ENCODE measurements around the gene FAM81A.

DNA sequence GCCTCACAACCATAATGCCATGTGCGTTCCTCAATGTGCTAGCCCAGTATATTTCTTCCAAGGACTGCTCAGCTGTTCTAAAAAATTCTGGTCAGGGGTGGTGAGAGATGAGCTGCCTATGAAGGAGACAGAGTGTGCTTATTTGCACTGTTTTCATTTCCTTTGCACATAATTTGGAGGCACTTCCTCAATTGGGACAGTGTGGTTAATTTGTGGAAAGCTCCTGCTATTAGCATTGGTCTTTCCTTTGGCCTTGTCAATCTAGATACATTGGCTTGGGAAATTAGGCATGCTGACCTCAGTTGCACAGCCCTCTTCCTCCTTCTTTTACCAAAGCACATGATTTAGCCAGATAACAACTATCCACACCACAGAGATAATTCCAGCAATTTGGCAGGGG lies 9.4 kb downstream of the FAM81A start:
- TF ChIP-seq FOSL2 (IDR thresholded peaks at IDR 0.05) (no peak), FOSL2 (CRISPR knock-in tag; IDR thresholded peaks at IDR 0.05) (no peak)
- TF ChIP-seq, protein P1, sequence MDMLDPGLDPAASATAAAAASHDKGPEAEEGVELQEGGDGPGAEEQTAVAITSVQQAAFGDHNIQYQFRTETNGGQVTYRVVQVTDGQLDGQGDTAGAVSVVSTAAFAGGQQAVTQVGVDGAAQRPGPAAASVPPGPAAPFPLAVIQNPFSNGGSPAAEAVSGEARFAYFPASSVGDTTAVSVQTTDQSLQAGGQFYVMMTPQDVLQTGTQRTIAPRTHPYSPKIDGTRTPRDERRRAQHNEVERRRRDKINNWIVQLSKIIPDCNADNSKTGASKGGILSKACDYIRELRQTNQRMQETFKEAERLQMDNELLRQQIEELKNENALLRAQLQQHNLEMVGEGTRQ (IDR thresholded peaks at IDR 0.05) = no peak
- TF ChIP-seq, protein P2, sequence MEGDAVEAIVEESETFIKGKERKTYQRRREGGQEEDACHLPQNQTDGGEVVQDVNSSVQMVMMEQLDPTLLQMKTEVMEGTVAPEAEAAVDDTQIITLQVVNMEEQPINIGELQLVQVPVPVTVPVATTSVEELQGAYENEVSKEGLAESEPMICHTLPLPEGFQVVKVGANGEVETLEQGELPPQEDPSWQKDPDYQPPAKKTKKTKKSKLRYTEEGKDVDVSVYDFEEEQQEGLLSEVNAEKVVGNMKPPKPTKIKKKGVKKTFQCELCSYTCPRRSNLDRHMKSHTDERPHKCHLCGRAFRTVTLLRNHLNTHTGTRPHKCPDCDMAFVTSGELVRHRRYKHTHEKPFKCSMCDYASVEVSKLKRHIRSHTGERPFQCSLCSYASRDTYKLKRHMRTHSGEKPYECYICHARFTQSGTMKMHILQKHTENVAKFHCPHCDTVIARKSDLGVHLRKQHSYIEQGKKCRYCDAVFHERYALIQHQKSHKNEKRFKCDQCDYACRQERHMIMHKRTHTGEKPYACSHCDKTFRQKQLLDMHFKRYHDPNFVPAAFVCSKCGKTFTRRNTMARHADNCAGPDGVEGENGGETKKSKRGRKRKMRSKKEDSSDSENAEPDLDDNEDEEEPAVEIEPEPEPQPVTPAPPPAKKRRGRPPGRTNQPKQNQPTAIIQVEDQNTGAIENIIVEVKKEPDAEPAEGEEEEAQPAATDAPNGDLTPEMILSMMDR (IDR thresholded peaks at IDR 0.05) = no peak
